Neural progenitor cell (in vitro differentiated cells): Measurements from ENCODE around the gene CUBN. TPM values are rescaled to one million over a fixed set of nuclear protein-coding genes. Genes with fewer than 3 reads are reported as not detected.
A peak's percentile ranks its signal among the peaks of the same experiment; 100 is the strongest.

ENCODE experiments used
- DNase-seq: peaks from one replicate; pipeline ENCODE4 v3.0.0-alpha.2; 2016; ENCODE audit warnings: low spot score
- H2AFZ ChIP-seq: fragments of 200-600 bp; sonication (generic); replicated peaks from 2 replicates; pipeline ENCODE4 v1.6.1; 2016; ENCODE audit warnings: antibody characterized with exemption
- H3F3A ChIP-seq: fragments of 200-600 bp; sonication (generic); 2 replicates; pipeline ENCODE4 v1.6.1; 2016; ENCODE audit warnings: antibody characterized with exemption, low read depth
- H3K27ac ChIP-seq: fragments of 200-600 bp; sonication (generic); 2 replicates; pipeline ENCODE4 v1.5.1; 2016; ENCODE audit warnings: mild to moderate bottlenecking
- H3K27me3 ChIP-seq: fragments of 200-600 bp; sonication (generic); 2 replicates; pipeline ENCODE4 v1.6.1; 2016; ENCODE audit warnings: mild to moderate bottlenecking, moderate library complexity
- H3K36me3 ChIP-seq: fragments of 200-600 bp; sonication (generic); 2 replicates; pipeline ENCODE4 v1.5.1; 2016
- H3K4me1 ChIP-seq: fragments of 200-600 bp; sonication (generic); 2 replicates; pipeline ENCODE4 v1.6.1; 2016; ENCODE audit warnings: mixed run types
- H3K4me2 ChIP-seq: fragments of 200-600 bp; sonication (generic); 2 replicates; pipeline ENCODE4 v1.6.1; 2016
- H3K4me3 ChIP-seq: fragments of 200-600 bp; sonication (generic); 2 replicates; pipeline ENCODE4 v1.5.1; 2016
- H3K79me2 ChIP-seq: fragments of 200-600 bp; sonication (generic); 2 replicates; pipeline ENCODE4 v1.6.1; 2016; ENCODE audit warnings: low read depth
- H3K9ac ChIP-seq: fragments of 200-600 bp; sonication (generic); 2 replicates; pipeline ENCODE4 v1.6.1; 2016
- H3K9me3 ChIP-seq: fragments of 200-600 bp; sonication (generic); 2 replicates; pipeline ENCODE4 v1.5.1; 2016; ENCODE audit warnings: low read depth
- H4K20me1 ChIP-seq: fragments of 200-600 bp; sonication (generic); 2 replicates; pipeline ENCODE4 v1.6.1; 2016; ENCODE audit warnings: low read depth
- H3K27ac Mint-ChIP-seq: 3 replicates; pipeline ENCODE4 v1.8.0; 2021; ENCODE audit warnings: mixed read lengths
- H3K27me3 Mint-ChIP-seq: 2 replicates; pipeline ENCODE4 v1.8.0; 2022; ENCODE audit warnings: low read depth, mild to moderate bottlenecking, inconsistent platforms, moderate library complexity, mixed read lengths; ENCODE audit not compliant: insufficient read depth
- H3K36me3 Mint-ChIP-seq: 3 replicates; pipeline ENCODE4 v1.8.0; 2021; ENCODE audit warnings: mixed read lengths
- H3K4me1 Mint-ChIP-seq: 3 replicates; pipeline ENCODE4 v1.8.0; 2021; ENCODE audit warnings: mixed read lengths
- H3K4me3 Mint-ChIP-seq: 3 replicates; pipeline ENCODE4 v1.8.0; 2021; ENCODE audit warnings: mild to moderate bottlenecking, moderate library complexity, mixed read lengths
- H3K9me3 Mint-ChIP-seq: 3 replicates; pipeline ENCODE4 v1.8.0; 2020; ENCODE audit warnings: mixed read lengths
- EZH2 ChIP-seq: fragments of 200-600 bp; sonication (generic); IDR thresholded peaks from 2 replicates; pipeline ENCODE4 v1.6.1; 2017; ENCODE audit warnings: antibody characterized with exemption, mild to moderate bottlenecking, moderate library complexity
- EZH2phosphoT487 ChIP-seq: fragments of 200-600 bp; sonication (generic); IDR thresholded peaks from 2 replicates; pipeline ENCODE4 v1.6.1; 2017; ENCODE audit warnings: antibody characterized with exemption
- total RNA-seq: library from RNA; depleted of rRNA; stranded (reverse); fragments of >200 nt; gene quantifications from 2 replicates; pipeline ENCODE4 v1.2.3, GENCODE V29; 2015; ENCODE audit warnings: low replicate concordance
- TF ChIP-seq, protein P1 (sequence below): fragments of 200-600 bp; sonication (generic); IDR thresholded peaks from 2 replicates; pipeline ENCODE4 v1.5.1; 2017; ENCODE audit warnings: antibody characterized with exemption, mild to moderate bottlenecking

CUBN gene
- total RNA-seq, 1 donor from 2014 or later: 2.2 TPM

DNA sequence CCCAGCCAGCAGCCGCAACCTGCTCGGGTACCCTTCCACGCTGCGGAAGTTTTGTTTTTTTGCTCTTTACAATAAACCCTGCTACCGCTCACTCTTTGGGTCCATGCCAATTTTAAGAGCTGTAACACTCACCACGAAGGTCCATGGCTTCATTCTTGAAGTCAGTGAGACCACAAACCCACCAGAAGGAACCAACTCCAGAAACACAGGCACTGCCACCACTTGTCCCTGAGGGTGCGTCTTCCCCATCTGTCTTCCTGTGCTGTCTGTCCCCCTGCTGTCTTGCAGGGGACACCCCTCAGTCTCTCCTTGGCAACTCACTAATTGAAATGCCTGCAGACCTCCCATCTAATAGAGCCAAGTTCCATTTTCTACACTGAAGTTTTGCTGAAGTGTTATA, 263.8 kb downstream of the CUBN start:
- peaks cover 3% of the 10 kb centered on the region for H3K27me3 Mint-ChIP-seq
- Histone ChIP-seq H3K27me3 (no peaks in the 10 kb centered on the region), H3K27ac (no peak overlapping the region), H3K36me3 (no peaks in the 10 kb centered on the region), H3K9ac (no peak overlapping the region), H3K79me2 (no peaks in the 10 kb centered on the region), H3F3A (no peaks in the 10 kb centered on the region), H2AFZ (no peak overlapping the region), H3K4me1 (peaks cover 21% of the 10 kb centered on the region), H4K20me1 (no peaks in the 10 kb centered on the region), H3K9me3 (no peaks in the 10 kb centered on the region), H3K4me2 (no peak overlapping the region), H3K4me3 (no peak overlapping the region)
- H3K9me3 Mint-ChIP-seq: no peaks in the 10 kb centered on the region
- H3K27ac Mint-ChIP-seq: no peak overlapping the region
- DNase-seq: no peak
- no peak overlapping the region for H3K4me3 Mint-ChIP-seq
- H3K36me3 Mint-ChIP-seq: peaks cover 5% of the 10 kb centered on the region
- peaks cover 34% of the 10 kb centered on the region for H3K4me1 Mint-ChIP-seq
- TF ChIP-seq, protein P1, sequence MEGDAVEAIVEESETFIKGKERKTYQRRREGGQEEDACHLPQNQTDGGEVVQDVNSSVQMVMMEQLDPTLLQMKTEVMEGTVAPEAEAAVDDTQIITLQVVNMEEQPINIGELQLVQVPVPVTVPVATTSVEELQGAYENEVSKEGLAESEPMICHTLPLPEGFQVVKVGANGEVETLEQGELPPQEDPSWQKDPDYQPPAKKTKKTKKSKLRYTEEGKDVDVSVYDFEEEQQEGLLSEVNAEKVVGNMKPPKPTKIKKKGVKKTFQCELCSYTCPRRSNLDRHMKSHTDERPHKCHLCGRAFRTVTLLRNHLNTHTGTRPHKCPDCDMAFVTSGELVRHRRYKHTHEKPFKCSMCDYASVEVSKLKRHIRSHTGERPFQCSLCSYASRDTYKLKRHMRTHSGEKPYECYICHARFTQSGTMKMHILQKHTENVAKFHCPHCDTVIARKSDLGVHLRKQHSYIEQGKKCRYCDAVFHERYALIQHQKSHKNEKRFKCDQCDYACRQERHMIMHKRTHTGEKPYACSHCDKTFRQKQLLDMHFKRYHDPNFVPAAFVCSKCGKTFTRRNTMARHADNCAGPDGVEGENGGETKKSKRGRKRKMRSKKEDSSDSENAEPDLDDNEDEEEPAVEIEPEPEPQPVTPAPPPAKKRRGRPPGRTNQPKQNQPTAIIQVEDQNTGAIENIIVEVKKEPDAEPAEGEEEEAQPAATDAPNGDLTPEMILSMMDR: no peak
- no peak for TF ChIP-seq EZH2
- TF ChIP-seq EZH2phosphoT487: no peak

DNA sequence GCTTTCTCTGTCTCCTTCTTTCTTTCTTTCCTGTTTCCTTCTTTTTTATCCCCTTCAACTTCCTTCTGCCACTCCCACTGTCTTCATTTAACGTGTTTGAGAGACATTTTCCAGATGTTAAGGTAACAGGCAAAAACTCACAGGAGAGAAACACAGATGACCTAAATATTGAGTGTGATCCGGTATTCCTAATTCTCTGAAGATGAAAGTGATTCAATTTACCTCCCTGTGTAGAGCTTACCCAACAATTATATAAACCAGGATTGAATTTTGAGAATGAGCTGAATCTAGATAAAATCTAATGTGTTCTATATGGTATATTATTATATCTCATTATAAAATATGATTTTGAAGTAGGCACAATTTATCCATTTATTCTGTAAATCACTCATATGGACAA, 265.8 kb downstream of the CUBN start:
- H3K9me3 ChIP-seq: no peaks in the 10 kb centered on the region
- H3K27me3 ChIP-seq: no peaks in the 10 kb centered on the region
- H3K27me3 Mint-ChIP-seq: peaks cover 2% of the 10 kb centered on the region
- no peaks in the 10 kb centered on the region for H3K79me2 ChIP-seq
- no peak overlapping the region for H3K9ac ChIP-seq
- H3K36me3 ChIP-seq: no peaks in the 10 kb centered on the region
- no peak overlapping the region for H3K4me2 ChIP-seq
- H3K27ac Mint-ChIP-seq: no peak overlapping the region
- H3K4me3 Mint-ChIP-seq: no peak overlapping the region
- H3K9me3 Mint-ChIP-seq: no peaks in the 10 kb centered on the region
- peaks cover 32% of the 10 kb centered on the region for H3K4me1 Mint-ChIP-seq
- peaks cover 21% of the 10 kb centered on the region for H3K4me1 ChIP-seq
- H3K36me3 Mint-ChIP-seq: peaks cover 5% of the 10 kb centered on the region
- H2AFZ ChIP-seq: no peak overlapping the region
- DNase-seq: no peak
- H3K27ac ChIP-seq: no peak overlapping the region
- no peaks in the 10 kb centered on the region for H3F3A ChIP-seq
- H3K4me3 ChIP-seq: no peak overlapping the region
- no peak for TF ChIP-seq EZH2phosphoT487
- TF ChIP-seq EZH2: no peak
- TF ChIP-seq, protein P1: no peak
- H4K20me1 ChIP-seq: no peaks in the 10 kb centered on the region

DNA sequence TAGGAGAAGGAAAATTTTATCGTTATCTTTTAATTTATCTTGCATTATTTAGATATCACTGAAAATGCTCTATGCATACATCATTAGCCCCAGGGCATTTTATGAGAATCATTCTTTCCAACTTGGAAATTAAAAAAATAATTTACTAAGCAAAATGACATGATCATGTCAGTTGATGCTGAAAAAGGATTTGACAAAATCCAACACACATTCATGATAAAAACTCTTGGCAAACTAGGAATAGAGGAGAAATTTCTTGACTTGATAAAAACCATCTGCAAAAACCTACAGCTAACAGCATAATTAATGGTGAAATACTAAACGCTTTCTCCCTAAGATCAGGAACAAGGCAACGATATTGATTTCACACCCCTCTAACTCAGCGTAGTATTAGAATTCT, 272.2 kb downstream of the CUBN start:
- no peaks in the 10 kb centered on the region for H3K4me1 ChIP-seq
- DNase-seq: no peak
- no peaks in the 10 kb centered on the region for H3F3A ChIP-seq
- H3K79me2 ChIP-seq: no peaks in the 10 kb centered on the region
- Mint-ChIP-seq H3K4me1 (peaks cover 35% of the 10 kb centered on the region), H3K36me3 (no peaks in the 10 kb centered on the region), H3K27ac (peak overlapping the region; percentile 44), H3K27me3 (peaks cover 5% of the 10 kb centered on the region), H3K4me3 (no peak overlapping the region), H3K9me3 (no peaks in the 10 kb centered on the region)
- H3K36me3 ChIP-seq: no peaks in the 10 kb centered on the region
- TF ChIP-seq, protein P1: no peak
- no peak for TF ChIP-seq EZH2phosphoT487
- TF ChIP-seq EZH2: no peak
- H3K9ac ChIP-seq: no peak overlapping the region
- no peak overlapping the region for H3K4me3 ChIP-seq
- no peaks in the 10 kb centered on the region for H3K27me3 ChIP-seq
- no peak overlapping the region for H3K4me2 ChIP-seq
- no peak overlapping the region for H3K27ac ChIP-seq
- no peaks in the 10 kb centered on the region for H4K20me1 ChIP-seq
- H3K9me3 ChIP-seq: no peaks in the 10 kb centered on the region
- H2AFZ ChIP-seq: no peak overlapping the region
